SK-N-MC (cell line): ENCODE results near the gene KCNJ18.
"Not testable (repeated sequence)": the region's sequence is repeated elsewhere in the genome, so short reads cannot be mapped to it uniquely, and the experiment has no call there.

Experiments used
- EZH2 ChIP-seq: fragments of 200-600 bp; sonication (generic); IDR thresholded peaks from one replicate; pipeline ENCODE4 v1.6.1; 2017; ENCODE audit warnings: antibody characterized with exemption
- FOXP2 ChIP-seq: optimal IDR thresholded peaks from 2 replicates; pipeline ENCODE3; 2011; ENCODE audit warnings: mild to moderate bottlenecking, moderate library complexity; ENCODE audit not compliant: insufficient read depth; ENCODE audit errors: extremely low read length, control extremely low read depth
- POLR2AphosphoS5 ChIP-seq: IDR thresholded peaks from 2 replicates; pipeline ENCODE4 v1.6.1; 2012; ENCODE audit warnings: mild to moderate bottlenecking, low read depth, low read length, borderline replicate concordance

- TF ChIP-seq EZH2, POLR2AphosphoS5, FOXP2: not testable (repeated sequence)
These were observed 28.2 kb downstream of the KCNJ18 start for GRCh38 chr17:21720566-21720965.
